ENCODE results near the gene MRPL50.

The MRPL50 gene

DNA sequence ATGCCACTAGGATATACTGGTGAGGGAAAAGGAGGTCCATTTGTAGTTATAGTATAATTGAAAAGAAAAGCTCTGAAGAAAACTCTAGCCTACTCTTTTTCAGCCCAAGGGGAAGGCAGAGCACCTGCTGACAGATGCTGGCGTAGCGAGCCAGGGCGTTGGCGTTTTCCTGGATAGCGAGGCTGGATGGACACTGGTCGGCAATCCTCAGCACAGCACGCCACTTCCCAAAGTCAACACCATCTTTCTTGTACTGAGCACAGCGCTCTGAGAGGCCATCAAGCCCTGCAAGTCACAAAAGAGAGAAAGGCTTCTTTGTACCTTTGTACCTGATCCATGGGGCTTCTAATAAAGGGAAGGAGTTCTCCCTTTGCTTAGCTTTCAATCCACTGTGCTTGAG, 28.9 kb upstream of the MRPL50 start:
- CTCF ChIA-PET: interaction anchor here (1.1 kb wide), 1 partner anchor 11 kb away, joined by 3 read pairs; no protein-coding TSS in a partner anchor
- TF ChIP-seq, protein P1, sequence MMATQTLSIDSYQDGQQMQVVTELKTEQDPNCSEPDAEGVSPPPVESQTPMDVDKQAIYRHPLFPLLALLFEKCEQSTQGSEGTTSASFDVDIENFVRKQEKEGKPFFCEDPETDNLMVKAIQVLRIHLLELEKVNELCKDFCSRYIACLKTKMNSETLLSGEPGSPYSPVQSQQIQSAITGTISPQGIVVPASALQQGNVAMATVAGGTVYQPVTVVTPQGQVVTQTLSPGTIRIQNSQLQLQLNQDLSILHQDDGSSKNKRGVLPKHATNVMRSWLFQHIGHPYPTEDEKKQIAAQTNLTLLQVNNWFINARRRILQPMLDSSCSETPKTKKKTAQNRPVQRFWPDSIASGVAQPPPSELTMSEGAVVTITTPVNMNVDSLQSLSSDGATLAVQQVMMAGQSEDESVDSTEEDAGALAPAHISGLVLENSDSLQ (IDR thresholded peaks at IDR 0.05): no peak
- TF ChIP-seq ZNF384 (IDR thresholded peaks at IDR 0.05) (no peak), L3MBTL2 (conservative IDR thresholded peaks at IDR 0.05) (no peak), LEF1 (IDR thresholded peaks at IDR 0.05; ENCODE audit: borderline replicate concordance) (no peak), BHLHE40 (IDR thresholded peaks at IDR 0.05; ENCODE audit: borderline replicate concordance) (no peak), NFRKB (IDR thresholded peaks at IDR 0.05) (no peak), FOXA1 (IDR thresholded peaks at IDR 0.05) (no peak), ARNT (IDR thresholded peaks at IDR 0.05) (no peak), SUZ12 (IDR thresholded peaks at IDR 0.05) (no peak), TARDBP (IDR thresholded peaks at IDR 0.05) (no peak), SP1 (IDR thresholded peaks at IDR 0.05) (no peak), FOXK2 (IDR thresholded peaks at IDR 0.05) (no peak), FOXM1 (IDR thresholded peaks at IDR 0.05; ENCODE audit: borderline replicate concordance) (no peak)

DNA sequence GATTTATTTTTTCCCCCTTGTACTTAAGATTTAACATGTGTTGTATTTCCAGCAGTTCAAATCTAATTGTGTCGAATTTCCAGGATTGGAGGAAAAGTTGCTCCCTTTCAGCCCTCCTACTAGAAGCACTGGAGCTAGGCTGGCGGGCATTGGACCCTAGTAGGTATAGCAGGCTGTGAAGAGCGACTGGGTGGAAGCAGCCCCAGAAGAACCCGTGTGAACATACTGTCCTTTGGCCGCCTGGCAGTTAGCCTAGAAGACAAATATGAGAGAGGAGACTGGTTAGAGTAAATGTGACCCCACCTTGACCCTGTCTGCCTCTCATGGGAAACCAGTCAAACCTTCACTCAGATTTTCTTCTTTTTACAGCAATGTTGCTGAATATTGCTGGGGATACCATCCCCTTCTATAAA, 23.2 kb upstream of the MRPL50 start:
- ChIA-PET POLR2A (interaction anchor here (1.7 kb wide), 1 partner anchor 23 kb away, joined by 4 read pairs; the partner anchor contains the start of genes MRPL50 and ZNF189), CTCF (no interaction called here)
- TF ChIP-seq BHLHE40 (IDR thresholded peaks at IDR 0.05; ENCODE audit: borderline replicate concordance) (no peak), ARNT (IDR thresholded peaks at IDR 0.05) (no peak), L3MBTL2 (conservative IDR thresholded peaks at IDR 0.05) (no peak), LEF1 (IDR thresholded peaks at IDR 0.05; ENCODE audit: borderline replicate concordance) (no peak), CTBP1 (IDR thresholded peaks at IDR 0.05; ENCODE audit: borderline replicate concordance) (no peak), FOXK2 (IDR thresholded peaks at IDR 0.05) (no peak), HDGF (IDR thresholded peaks at IDR 0.05; ENCODE audit: borderline replicate concordance) (no peak)
- no peak for DNase-seq (ENCODE audit: extremely low spot score)

More for the DNA sequence above, 28.9 kb upstream of the MRPL50 start:
- POLR2A ChIA-PET: no interaction called here
- no peak for DNase-seq (ENCODE audit: extremely low spot score)

DNA sequence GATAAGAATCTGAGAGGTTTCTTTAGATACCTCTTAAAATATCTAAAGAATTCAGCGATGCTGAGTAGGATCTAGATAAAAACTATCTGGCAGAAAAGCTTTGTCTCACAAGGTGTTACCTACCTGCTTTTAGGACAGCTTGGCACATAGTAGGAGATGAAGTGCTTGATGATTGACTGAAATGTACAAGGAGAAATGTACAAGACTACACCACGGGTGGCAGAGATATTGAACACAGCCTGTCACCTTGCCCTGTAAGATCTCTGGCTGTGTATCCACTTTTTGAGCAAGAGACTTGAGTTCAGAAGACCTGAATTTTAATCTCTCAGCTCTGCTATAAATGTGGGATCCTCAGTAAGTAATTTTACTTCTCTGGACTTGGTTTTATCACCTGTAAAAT, 21.4 kb upstream of the MRPL50 start:
- ChIA-PET POLR2A (interaction anchor here (1.0 kb wide), 1 partner anchor 21 kb away, joined by 4 read pairs; the partner anchor contains the start of genes MRPL50 and ZNF189), CTCF (no interaction called here)
- DNase-seq (ENCODE audit: extremely low spot score): no peak
- no peak for TF ChIP-seq FOXK2 (IDR thresholded peaks at IDR 0.05)
- TF ChIP-seq SP1 (IDR thresholded peaks at IDR 0.05): no peak
- TF ChIP-seq FOXA1 (IDR thresholded peaks at IDR 0.05): no peak
- TF ChIP-seq CTBP1 (IDR thresholded peaks at IDR 0.05; ENCODE audit: borderline replicate concordance): no peak
- TF ChIP-seq LEF1 (IDR thresholded peaks at IDR 0.05; ENCODE audit: borderline replicate concordance): no peak
- no peak for TF ChIP-seq TARDBP (IDR thresholded peaks at IDR 0.05)
- no peak for TF ChIP-seq NFRKB (IDR thresholded peaks at IDR 0.05)
- TF ChIP-seq L3MBTL2 (conservative IDR thresholded peaks at IDR 0.05): no peak
- TF ChIP-seq FOXM1 (IDR thresholded peaks at IDR 0.05; ENCODE audit: borderline replicate concordance): no peak

DNA sequence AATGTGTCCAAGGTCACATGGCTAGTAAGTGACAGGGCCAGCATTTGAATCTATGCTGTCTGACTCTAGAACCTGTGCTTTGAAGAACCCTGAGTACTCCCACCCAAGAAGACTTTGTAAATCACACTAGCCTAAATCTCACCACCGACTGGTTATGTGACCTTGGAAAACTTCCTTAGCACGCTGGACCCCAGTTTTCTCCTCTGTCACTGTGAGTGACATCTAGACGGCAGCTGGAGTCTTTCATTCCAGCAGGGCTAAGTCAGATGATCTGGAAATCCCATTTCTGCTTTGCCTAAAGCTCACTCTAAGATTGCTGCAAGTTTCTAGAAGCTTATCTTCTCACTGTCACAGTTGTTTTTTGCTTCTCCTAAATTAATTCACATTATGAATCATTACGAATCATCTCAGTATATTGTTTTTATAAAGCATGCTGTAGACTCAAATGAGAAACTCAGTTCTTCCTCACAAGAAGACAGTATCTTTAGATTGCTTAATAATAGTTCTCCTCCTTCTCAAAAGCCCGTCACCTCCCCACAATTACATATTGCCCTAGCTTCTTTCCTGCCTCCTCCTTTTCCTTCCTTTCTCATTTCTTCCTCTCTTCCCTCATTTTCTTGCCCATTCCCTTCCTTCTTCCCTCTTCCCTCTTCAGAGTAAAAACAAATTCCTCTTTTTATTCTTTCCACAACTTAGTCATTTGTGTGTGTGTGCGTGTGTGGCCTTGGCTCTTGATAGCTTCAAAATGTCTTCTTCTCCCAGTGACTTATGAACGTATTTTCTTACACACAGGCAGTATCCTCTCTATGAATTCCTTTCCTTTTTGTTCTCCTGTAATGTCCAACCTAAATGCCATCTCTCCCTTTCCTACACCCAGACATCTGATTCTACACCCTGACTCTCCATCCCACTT, 20.4 kb upstream of the MRPL50 start:
- DNase-seq (ENCODE audit: extremely low spot score): no peak
- CTCF ChIA-PET: no interaction called here
- TF ChIP-seq L3MBTL2 (conservative IDR thresholded peaks at IDR 0.05) (no peak), NFRKB (IDR thresholded peaks at IDR 0.05) (no peak), ZNF384 (IDR thresholded peaks at IDR 0.05) (no peak), SP1 (IDR thresholded peaks at IDR 0.05) (no peak), FOXM1 (IDR thresholded peaks at IDR 0.05; ENCODE audit: borderline replicate concordance) (no peak), ARNT (IDR thresholded peaks at IDR 0.05) (no peak), LEF1 (IDR thresholded peaks at IDR 0.05; ENCODE audit: borderline replicate concordance) (no peak), HDGF (IDR thresholded peaks at IDR 0.05; ENCODE audit: borderline replicate concordance) (no peak), ELF4 (IDR thresholded peaks at IDR 0.05) (no peak), SUZ12 (IDR thresholded peaks at IDR 0.05) (no peak)
- POLR2A ChIA-PET: interaction anchor here (1.0 kb wide), 1 partner anchor 20 kb away, joined by 4 read pairs; the partner anchor contains the start of genes MRPL50 and ZNF189

DNA sequence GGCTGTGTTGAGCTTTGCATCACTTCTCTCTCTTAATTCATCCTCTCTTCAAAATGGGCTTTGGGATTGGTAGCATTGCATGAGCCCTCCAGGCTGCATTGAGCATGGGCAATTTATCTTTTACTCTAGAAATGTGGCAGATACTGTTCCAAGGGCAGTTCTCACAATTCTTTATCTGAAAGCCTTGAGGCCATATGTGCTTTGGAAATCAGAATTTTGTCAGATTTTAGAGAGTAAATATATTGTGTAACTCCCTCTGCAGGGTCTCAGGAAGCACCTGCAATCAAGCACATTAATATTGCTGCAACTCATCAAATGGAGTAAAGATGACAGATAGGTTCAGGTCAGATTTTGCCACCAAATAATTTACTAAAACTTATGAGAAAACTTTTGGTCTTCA, 19.6 kb upstream of the MRPL50 start:
- DNase-seq (ENCODE audit: extremely low spot score): no peak
- TF ChIP-seq HDGF (IDR thresholded peaks at IDR 0.05; ENCODE audit: borderline replicate concordance) (no peak), FOXA1 (IDR thresholded peaks at IDR 0.05) (no peak), SP1 (IDR thresholded peaks at IDR 0.05) (no peak), NFRKB (IDR thresholded peaks at IDR 0.05) (no peak), CTBP1 (IDR thresholded peaks at IDR 0.05; ENCODE audit: borderline replicate concordance) (no peak), FOXK2 (IDR thresholded peaks at IDR 0.05) (no peak), BHLHE40 (IDR thresholded peaks at IDR 0.05; ENCODE audit: borderline replicate concordance) (no peak), ELF4 (IDR thresholded peaks at IDR 0.05) (no peak), LEF1 (IDR thresholded peaks at IDR 0.05; ENCODE audit: borderline replicate concordance) (no peak), ARNT (IDR thresholded peaks at IDR 0.05) (no peak), ZNF384 (IDR thresholded peaks at IDR 0.05) (no peak)
- ChIA-PET CTCF (no interaction called here), POLR2A (no interaction called here)

DNA sequence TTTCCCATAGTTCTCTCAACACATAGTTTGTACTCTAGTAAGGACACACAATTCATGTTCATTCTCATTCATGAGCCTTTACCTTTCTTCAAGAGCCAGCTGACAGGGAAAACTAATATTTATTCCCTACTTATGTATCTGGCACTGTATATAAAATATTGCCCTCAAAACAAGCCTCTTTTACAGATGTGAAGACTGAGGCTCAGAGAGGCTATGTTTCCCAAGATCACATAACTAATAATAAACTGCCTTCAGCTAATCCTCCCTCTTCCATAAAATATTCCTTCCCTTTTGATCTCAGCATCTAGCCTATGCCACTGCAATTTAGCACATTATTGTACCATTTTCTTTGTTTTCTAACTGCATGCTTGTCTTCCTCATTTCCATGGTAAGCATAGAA, 19.0 kb upstream of the MRPL50 start:
- no peak for DNase-seq (ENCODE audit: extremely low spot score)
- CTCF ChIA-PET: no interaction called here
- POLR2A ChIA-PET: interaction anchor here (1.3 kb wide), 1 partner anchor 19 kb away, joined by 3 read pairs; the partner anchor contains the start of gene ZNF189
- TF ChIP-seq SUZ12 (IDR thresholded peaks at IDR 0.05): no peak
- no peak for TF ChIP-seq ELF4 (IDR thresholded peaks at IDR 0.05)

DNA sequence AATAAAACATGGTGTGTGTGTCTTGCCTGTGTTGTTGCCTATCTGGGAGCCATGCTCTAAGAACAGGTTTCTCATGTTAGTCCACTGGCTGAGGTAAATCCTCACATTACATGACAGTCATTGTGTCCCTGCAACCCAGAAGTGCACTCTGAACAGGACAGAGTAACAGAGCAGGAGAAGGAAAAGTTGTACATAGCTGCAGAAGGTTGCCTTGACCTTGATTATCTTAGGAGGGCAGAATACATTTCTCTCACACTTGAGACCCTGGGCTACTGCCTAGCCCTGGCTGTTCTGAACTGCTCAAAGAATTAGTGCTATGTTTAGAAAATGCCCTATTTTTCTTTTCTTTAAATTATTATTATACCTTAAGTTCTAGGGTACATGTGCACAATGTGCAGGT, 17.2 kb upstream of the MRPL50 start:
- TF ChIP-seq HDGF (IDR thresholded peaks at IDR 0.05; ENCODE audit: borderline replicate concordance): no peak
- no peak for TF ChIP-seq FOXK2 (IDR thresholded peaks at IDR 0.05)
- TF ChIP-seq FOXA1 (IDR thresholded peaks at IDR 0.05): no peak
- no peak for TF ChIP-seq ELF4 (IDR thresholded peaks at IDR 0.05)
- no peak for TF ChIP-seq LEF1 (IDR thresholded peaks at IDR 0.05; ENCODE audit: borderline replicate concordance)
- no peak for TF ChIP-seq SP1 (IDR thresholded peaks at IDR 0.05)
- no peak for TF ChIP-seq NFRKB (IDR thresholded peaks at IDR 0.05)
- TF ChIP-seq, protein P1 (IDR thresholded peaks at IDR 0.05): no peak
- TF ChIP-seq ZNF384 (IDR thresholded peaks at IDR 0.05): no peak
- no peak for TF ChIP-seq BHLHE40 (IDR thresholded peaks at IDR 0.05; ENCODE audit: borderline replicate concordance)
- no peak for TF ChIP-seq CTBP1 (IDR thresholded peaks at IDR 0.05; ENCODE audit: borderline replicate concordance)
- TF ChIP-seq FOXM1 (IDR thresholded peaks at IDR 0.05; ENCODE audit: borderline replicate concordance): no peak
- no peak for TF ChIP-seq TARDBP (IDR thresholded peaks at IDR 0.05)
- no peak for TF ChIP-seq SUZ12 (IDR thresholded peaks at IDR 0.05)
- TF ChIP-seq L3MBTL2 (conservative IDR thresholded peaks at IDR 0.05): no peak
- no peak for TF ChIP-seq ARNT (IDR thresholded peaks at IDR 0.05)
- DNase-seq (ENCODE audit: extremely low spot score): no peak
- ChIA-PET POLR2A (no interaction called here), CTCF (no interaction called here)

All from HEK293T (cell line).